HepG2 (cell line): ENCODE results near the gene LSM12. TPM values are rescaled to one million over a fixed set of nuclear protein-coding genes. Genes with fewer than 3 reads are reported as not detected.

Experiments used
- ADNP ChIP-seq: sonication (generic); formaldehyde crosslinking; IDR thresholded peaks from 2 replicates; pipeline ENCODE4 v1.4.0; 2020; ENCODE audit warnings: missing genetic modification reagents
- AKAP8 ChIP-seq: sonication (generic); formaldehyde crosslinking; IDR thresholded peaks from 2 replicates; pipeline ENCODE4 v1.5.1; 2020; ENCODE audit warnings: mild to moderate bottlenecking, missing genetic modification reagents
- ASH2L ChIP-seq: fragments of 300-600, 200-600 bp; sonication (generic); IDR thresholded peaks from 2 replicates; pipeline ENCODE4 v1.7.0; 2017; ENCODE audit warnings: low read depth, mild to moderate bottlenecking, moderate library complexity, mixed read lengths, low read length; ENCODE audit not compliant: insufficient read length
- ATAD3A ChIP-seq: sonication (generic); formaldehyde crosslinking; IDR thresholded peaks from 2 replicates; pipeline ENCODE4 v1.4.0; 2020; ENCODE audit warnings: missing genetic modification reagents
- FOXK2 ChIP-seq: fragments of 450-650 bp; IDR thresholded peaks from 2 replicates; pipeline ENCODE4 v1.6.1; 2016
- FOXO1 ChIP-seq: sonication (generic); formaldehyde crosslinking; IDR thresholded peaks from 2 replicates; pipeline ENCODE4 v1.4.0; 2020; ENCODE audit warnings: missing genetic modification reagents
- IKZF1 ChIP-seq: fragments of 450-650 bp; IDR thresholded peaks from 2 replicates; pipeline ENCODE4 v1.7.1; 2016
- NFIB ChIP-seq: sonication (generic); formaldehyde crosslinking; IDR thresholded peaks from 2 replicates; pipeline ENCODE4 v1.9.0; 2021; ENCODE audit warnings: missing genetic modification reagents, mild to moderate bottlenecking, borderline replicate concordance
- NR3C1 ChIP-seq: sonication (generic); formaldehyde crosslinking; IDR thresholded peaks from 2 replicates; pipeline ENCODE4 v1.4.0; 2020; ENCODE audit warnings: missing genetic modification reagents
- PAX8 ChIP-seq: sonication (generic); formaldehyde crosslinking; IDR thresholded peaks from 2 replicates; pipeline ENCODE4 v1.8.0; 2022; ENCODE audit warnings: mild to moderate bottlenecking, missing genetic modification reagents, borderline replicate concordance
- POLR2A ChIP-seq, 2 experiments: IDR thresholded peaks; 2 replicates each; pipeline ENCODE4 v1.6.1; 2011; ENCODE audit warnings: low read depth in 2 of 2, low read length in 2 of 2, mild to moderate bottlenecking in 1 of 2, moderate library complexity in 1 of 2; ENCODE audit not compliant: insufficient read depth in 1 of 2
- RFX3 ChIP-seq: IDR thresholded peaks from 2 replicates; pipeline ENCODE4 v1.6.1; 2016; ENCODE audit warnings: missing biosample characterization, missing genetic modification reagents
- RFX5 ChIP-seq: IDR thresholded peaks from 2 replicates; pipeline ENCODE4 v1.6.1; 2011; ENCODE audit warnings: low read depth, low read length, improper control_type of control experiment
- SAFB2 ChIP-seq: sonication (generic); formaldehyde crosslinking; IDR thresholded peaks from 2 replicates; pipeline ENCODE4 v1.5.1; 2020; ENCODE audit warnings: missing genetic modification reagents, low read depth, mild to moderate bottlenecking, borderline replicate concordance
- SIX4 ChIP-seq: sonication (generic); formaldehyde crosslinking; IDR thresholded peaks from 2 replicates; pipeline ENCODE4 v1.4.0; 2020; ENCODE audit warnings: missing genetic modification reagents
- ZBTB7A ChIP-seq: sonication (generic); formaldehyde crosslinking; IDR thresholded peaks from 2 replicates; pipeline ENCODE4 v1.8.0; 2022; ENCODE audit warnings: mild to moderate bottlenecking, missing genetic modification reagents
- ZEB1 ChIP-seq: IDR thresholded peaks from 2 replicates; pipeline ENCODE4 v1.6.1; 2012; ENCODE audit warnings: mild to moderate bottlenecking, low read depth, inconsistent platforms; ENCODE audit not compliant: insufficient replicate concordance
- ZKSCAN1 ChIP-seq: fragments of 150-350 bp; IDR thresholded peaks from 2 replicates; pipeline ENCODE4 v1.6.1; 2014; ENCODE audit warnings: low read length
- ZNF296 ChIP-seq: sonication (generic); formaldehyde crosslinking; conservative IDR thresholded peaks from 2 replicates; pipeline ENCODE4 v1.5.0; 2020; ENCODE audit warnings: mild to moderate bottlenecking, missing genetic modification reagents
- ZNF746 ChIP-seq: sonication (generic); formaldehyde crosslinking; IDR thresholded peaks from 2 replicates; pipeline ENCODE4 v1.8.0; 2022; ENCODE audit warnings: mild to moderate bottlenecking, missing genetic modification reagents
- polyA plus RNA-seq, 8 experiments: library from polyadenylated mRNA; depleted of rRNA in 3 of 8; stranded (reverse) in 7 of 8; unstranded in 1 of 8; fragments of >200 nt; fragmentation: Illumina TruSeq in 4 of 8; extraction: Trizol in 4 of 8; gene quantifications; 2 replicates each; pipeline versions ENCODE4 v1.2.1 to v1.2.3, GENCODE V29; 2011 to 2016; ENCODE audit warnings: low read depth in 4 of 8, missing spikeins in 1 of 8, mixed read lengths in 1 of 8; ENCODE audit not compliant: insufficient read depth in 1 of 8
- total RNA-seq, 5 experiments: library from RNA; depleted of rRNA; stranded (reverse); fragments of >200 nt; fragmentation: Illumina TruSeq; extraction: Trizol; gene quantifications; 2 replicates each; pipeline ENCODE4 v1.2.3, GENCODE V29; 2016; ENCODE audit warnings: low read depth in 1 of 5
- TF ChIP-seq, protein P1 (sequence below): conservative IDR thresholded peaks from 2 replicates; pipeline ENCODE4 v1.6.1; 2018; ENCODE audit warnings: missing genetic modification reagents
- TF ChIP-seq, protein P2 (sequence below): sonication (generic); formaldehyde crosslinking; IDR thresholded peaks from 2 replicates; pipeline ENCODE4 v1.4.0; 2020; ENCODE audit warnings: missing genetic modification reagents, mild to moderate bottlenecking, borderline replicate concordance
- TF ChIP-seq, protein P3 (sequence below): sonication (generic); formaldehyde crosslinking; IDR thresholded peaks from 2 replicates; pipeline ENCODE4 v1.4.0; 2020; ENCODE audit warnings: missing genetic modification reagents, borderline replicate concordance
- TF ChIP-seq, protein P4 (sequence below): IDR thresholded peaks from 2 replicates; pipeline ENCODE4 v1.6.1; 2016; ENCODE audit warnings: low read depth, borderline replicate concordance

LSM12 gene
- total and polyA plus RNA-seq, 2 of the 13 experiments (the other 11 are each of a cell fraction or from before 2014, with no cell fraction given), result 52.8 to 55.7 TPM

DNA sequence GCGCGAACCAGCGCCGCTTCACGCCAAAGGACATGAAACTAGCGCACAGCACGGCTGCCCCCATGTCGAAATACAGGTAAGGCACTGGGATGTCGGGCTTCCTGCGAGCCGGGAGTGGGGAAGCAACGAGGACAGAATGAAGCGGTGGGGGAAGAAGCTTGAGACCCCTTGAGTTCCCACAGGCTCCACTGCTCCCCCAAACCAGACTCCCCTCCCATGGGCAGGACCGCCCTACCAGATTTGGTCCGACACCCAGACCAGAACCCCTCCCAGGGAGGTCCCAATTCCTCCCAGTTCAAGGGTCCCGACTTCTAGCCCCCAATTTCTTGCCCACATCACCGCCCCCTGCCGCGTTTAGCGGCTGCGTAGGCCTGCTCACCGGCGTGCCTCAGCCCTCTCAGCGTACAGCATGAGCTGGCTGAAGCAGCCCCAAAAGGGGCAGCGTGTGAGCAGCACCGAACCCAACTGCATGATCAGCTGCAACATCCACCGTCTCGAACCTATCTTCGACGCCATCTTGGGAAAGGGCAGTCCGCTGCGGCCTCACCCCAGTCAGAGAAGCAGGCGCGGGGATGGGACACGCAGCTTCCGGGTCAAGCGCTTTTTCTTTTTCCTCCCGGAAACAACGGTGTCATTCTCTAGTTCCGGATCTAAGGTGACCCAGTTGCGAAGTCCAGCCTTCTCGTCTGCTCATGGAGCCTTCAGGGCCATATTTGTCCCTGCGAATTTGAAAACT, 51.9 kb downstream of the LSM12 start, which contains the start of gene TMEM101 (continued):
- TF ChIP-seq ASH2L (peak; percentile 95), NFIB (CRISPR knock-in tag) (no peak), SAFB2 (peak; percentile 12; the same call in 1 of the 2 replicates), ATAD3A (CRISPR knock-in tag) (0 out of 2 replicates have a peak, but pooled peaks have one; percentile 45), RFX5 (peak; percentile 83), IKZF1 (no peak), SIX4 (CRISPR knock-in tag) (peak; percentile 89), ZKSCAN1 (peak; percentile 77), FOXK2 (0 out of 2 replicates have a peak, but pooled peaks have one; percentile 21), PAX8 (CRISPR knock-in tag) (peak; percentile 70; the same call in 1 of the 2 replicates), NR3C1 (CRISPR knock-in tag) (no peak), ZBTB7A (CRISPR knock-in tag) (peak; percentile 93), RFX3 (CRISPR knock-in tag) (no peak), AKAP8 (0 out of 2 replicates have a peak, but pooled peaks have one; percentile 74), ZEB1 (peak; percentile 78), ADNP (CRISPR knock-in tag) (no peak), ZNF296 (CRISPR knock-in tag) (no peak; the same call in 1 of the 2 replicates), ZNF746 (CRISPR knock-in tag) (peak; percentile 66; the same call in 1 of the 2 replicates), FOXO1 (CRISPR knock-in tag) (peak; percentile 83; the same call in 1 of the 2 replicates), POLR2A (IDR thresholded peaks at IDR 0.05; ENCODE audit: insufficient read depth in 1 of 2, low read depth in 2 of 2, low read length in 2 of 2) (peak; percentile 84 to 89)
- TF ChIP-seq, protein P1, sequence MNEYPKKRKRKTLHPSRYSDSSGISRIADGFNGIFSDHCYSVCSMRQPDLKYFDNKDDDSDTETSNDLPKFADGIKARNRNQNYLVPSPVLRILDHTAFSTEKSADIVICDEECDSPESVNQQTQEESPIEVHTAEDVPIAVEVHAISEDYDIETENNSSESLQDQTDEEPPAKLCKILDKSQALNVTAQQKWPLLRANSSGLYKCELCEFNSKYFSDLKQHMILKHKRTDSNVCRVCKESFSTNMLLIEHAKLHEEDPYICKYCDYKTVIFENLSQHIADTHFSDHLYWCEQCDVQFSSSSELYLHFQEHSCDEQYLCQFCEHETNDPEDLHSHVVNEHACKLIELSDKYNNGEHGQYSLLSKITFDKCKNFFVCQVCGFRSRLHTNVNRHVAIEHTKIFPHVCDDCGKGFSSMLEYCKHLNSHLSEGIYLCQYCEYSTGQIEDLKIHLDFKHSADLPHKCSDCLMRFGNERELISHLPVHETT, result peak; percentile 97
- TF ChIP-seq, protein P2, sequence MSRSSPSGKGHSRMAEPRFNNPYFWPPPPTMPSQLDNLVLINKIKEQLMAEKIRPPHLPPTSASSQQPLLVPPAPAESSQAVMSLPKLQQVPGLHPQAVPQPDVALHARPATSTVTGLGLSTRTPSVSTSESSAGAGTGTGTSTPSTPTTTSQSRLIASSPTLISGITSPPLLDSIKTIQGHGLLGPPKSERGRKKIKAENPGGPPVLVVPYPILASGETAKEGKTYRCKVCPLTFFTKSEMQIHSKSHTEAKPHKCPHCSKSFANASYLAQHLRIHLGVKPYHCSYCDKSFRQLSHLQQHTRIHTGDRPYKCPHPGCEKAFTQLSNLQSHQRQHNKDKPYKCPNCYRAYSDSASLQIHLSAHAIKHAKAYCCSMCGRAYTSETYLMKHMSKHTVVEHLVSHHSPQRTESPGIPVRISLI (CRISPR knock-in tag), result peak; percentile 90
- TF ChIP-seq, protein P3, sequence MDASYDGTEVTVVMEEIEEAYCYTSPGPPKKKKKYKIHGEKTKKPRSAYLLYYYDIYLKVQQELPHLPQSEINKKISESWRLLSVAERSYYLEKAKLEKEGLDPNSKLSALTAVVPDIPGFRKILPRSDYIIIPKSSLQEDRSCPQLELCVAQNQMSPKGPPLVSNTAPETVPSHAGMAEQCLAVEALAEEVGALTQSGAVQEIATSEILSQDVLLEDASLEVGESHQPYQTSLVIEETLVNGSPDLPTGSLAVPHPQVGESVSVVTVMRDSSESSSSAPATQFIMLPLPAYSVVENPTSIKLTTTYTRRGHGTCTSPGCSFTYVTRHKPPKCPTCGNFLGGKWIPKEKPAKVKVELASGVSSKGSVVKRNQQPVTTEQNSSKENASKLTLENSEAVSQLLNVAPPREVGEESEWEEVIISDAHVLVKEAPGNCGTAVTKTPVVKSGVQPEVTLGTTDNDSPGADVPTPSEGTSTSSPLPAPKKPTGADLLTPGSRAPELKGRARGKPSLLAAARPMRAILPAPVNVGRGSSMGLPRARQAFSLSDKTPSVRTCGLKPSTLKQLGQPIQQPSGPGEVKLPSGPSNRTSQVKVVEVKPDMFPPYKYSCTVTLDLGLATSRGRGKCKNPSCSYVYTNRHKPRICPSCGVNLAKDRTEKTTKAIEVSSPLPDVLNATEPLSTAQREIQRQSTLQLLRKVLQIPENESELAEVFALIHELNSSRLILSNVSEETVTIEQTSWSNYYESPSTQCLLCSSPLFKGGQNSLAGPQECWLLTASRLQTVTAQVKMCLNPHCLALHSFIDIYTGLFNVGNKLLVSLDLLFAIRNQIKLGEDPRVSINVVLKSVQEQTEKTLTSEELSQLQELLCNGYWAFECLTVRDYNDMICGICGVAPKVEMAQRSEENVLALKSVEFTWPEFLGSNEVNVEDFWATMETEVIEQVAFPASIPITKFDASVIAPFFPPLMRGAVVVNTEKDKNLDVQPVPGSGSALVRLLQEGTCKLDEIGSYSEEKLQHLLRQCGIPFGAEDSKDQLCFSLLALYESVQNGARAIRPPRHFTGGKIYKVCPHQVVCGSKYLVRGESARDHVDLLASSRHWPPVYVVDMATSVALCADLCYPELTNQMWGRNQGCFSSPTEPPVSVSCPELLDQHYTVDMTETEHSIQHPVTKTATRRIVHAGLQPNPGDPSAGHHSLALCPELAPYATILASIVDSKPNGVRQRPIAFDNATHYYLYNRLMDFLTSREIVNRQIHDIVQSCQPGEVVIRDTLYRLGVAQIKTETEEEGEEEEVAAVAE (CRISPR knock-in tag), result peak; percentile 94
- TF ChIP-seq, protein P4, sequence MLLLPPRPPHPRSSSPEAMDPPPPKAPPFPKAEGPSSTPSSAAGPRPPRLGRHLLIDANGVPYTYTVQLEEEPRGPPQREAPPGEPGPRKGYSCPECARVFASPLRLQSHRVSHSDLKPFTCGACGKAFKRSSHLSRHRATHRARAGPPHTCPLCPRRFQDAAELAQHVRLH (CRISPR knock-in tag), result peak; percentile 85; the same call in 1 of the 2 replicates
